HL-60 (cell line): Measurements from ENCODE around the gene PKDREJ.

Source experiments
- DNase-seq, 2 experiments: peaks; one replicate each; pipeline ENCODE4 v3.0.0-alpha.2; 2010 to 2020; ENCODE audit warnings: low read depth in 1 of 2, low spot score in 1 of 2
- H3K27ac ChIP-seq: fragments of 250-450 bp; sonication (Bioruptor Pico); replicated peaks from 2 replicates; pipeline ENCODE4 v1.5.1; 2020; ENCODE audit warnings: mild to moderate bottlenecking, moderate library complexity
- H3K27me3 ChIP-seq: fragments of 250-450 bp; sonication (Bioruptor Pico); 2 replicates; pipeline ENCODE4 v1.5.1; 2021; ENCODE audit warnings: mild to moderate bottlenecking, moderate library complexity; ENCODE audit not compliant: insufficient read depth, poor library complexity, severe bottlenecking
- H3K4me3 ChIP-seq: replicated peaks from 2 replicates; pipeline ENCODE4 v1.5.1; 2011; ENCODE audit warnings: mild to moderate bottlenecking, control low read depth, low read length; ENCODE audit not compliant: insufficient read depth
- GABPA ChIP-seq: IDR thresholded peaks from 2 replicates; pipeline ENCODE4 v1.6.1; 2012; ENCODE audit warnings: low read depth
- POLR2AphosphoS5 ChIP-seq: IDR thresholded peaks from 2 replicates; pipeline ENCODE4 v1.6.1; 2012; ENCODE audit warnings: low read depth
- SPI1 ChIP-seq: IDR thresholded peaks from 2 replicates; pipeline ENCODE4 v1.6.1; 2012; ENCODE audit warnings: low read depth, mild to moderate bottlenecking, borderline replicate concordance
- TF ChIP-seq, protein P1 (sequence below): IDR thresholded peaks from one replicate; pipeline ENCODE4 v1.5.1; 2011; ENCODE audit warnings: low read length, control low read depth, inconsistent platforms; ENCODE audit not compliant: insufficient read depth
- TF ChIP-seq, protein P2 (sequence below): IDR thresholded peaks from 2 replicates; pipeline ENCODE4 v1.6.1; 2012; ENCODE audit warnings: low read depth; ENCODE audit not compliant: insufficient replicate concordance

The PKDREJ gene

DNA sequence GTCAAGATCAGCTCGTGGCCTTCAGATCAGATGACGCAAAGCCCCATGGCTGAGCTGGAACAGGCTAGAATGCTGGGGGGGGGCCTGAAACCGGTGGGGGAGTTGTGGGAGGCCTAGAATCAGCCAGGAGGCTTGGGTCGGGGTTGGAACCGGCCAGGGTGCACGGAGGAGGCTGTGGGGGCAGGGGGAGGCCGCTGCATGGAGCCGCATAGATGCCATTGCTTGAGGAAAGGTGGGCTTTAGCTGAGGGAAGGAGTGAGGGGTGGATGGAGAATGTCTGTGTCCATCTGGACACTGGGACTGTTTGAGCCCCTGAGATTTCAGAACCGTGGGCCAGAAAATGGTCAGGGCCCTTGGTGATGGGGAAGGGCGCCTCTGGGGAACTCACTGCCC is 38.2 kb downstream of the PKDREJ start:
- H3K27me3 ChIP-seq, result no peaks in the 10 kb centered on the region
- no peak for DNase-seq
- no peak overlapping the region for H3K4me3 ChIP-seq
- TF ChIP-seq, protein P1, sequence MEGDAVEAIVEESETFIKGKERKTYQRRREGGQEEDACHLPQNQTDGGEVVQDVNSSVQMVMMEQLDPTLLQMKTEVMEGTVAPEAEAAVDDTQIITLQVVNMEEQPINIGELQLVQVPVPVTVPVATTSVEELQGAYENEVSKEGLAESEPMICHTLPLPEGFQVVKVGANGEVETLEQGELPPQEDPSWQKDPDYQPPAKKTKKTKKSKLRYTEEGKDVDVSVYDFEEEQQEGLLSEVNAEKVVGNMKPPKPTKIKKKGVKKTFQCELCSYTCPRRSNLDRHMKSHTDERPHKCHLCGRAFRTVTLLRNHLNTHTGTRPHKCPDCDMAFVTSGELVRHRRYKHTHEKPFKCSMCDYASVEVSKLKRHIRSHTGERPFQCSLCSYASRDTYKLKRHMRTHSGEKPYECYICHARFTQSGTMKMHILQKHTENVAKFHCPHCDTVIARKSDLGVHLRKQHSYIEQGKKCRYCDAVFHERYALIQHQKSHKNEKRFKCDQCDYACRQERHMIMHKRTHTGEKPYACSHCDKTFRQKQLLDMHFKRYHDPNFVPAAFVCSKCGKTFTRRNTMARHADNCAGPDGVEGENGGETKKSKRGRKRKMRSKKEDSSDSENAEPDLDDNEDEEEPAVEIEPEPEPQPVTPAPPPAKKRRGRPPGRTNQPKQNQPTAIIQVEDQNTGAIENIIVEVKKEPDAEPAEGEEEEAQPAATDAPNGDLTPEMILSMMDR, result no peak
- TF ChIP-seq GABPA (no peak), SPI1 (no peak), POLR2AphosphoS5 (no peak)
- TF ChIP-seq, protein P2, sequence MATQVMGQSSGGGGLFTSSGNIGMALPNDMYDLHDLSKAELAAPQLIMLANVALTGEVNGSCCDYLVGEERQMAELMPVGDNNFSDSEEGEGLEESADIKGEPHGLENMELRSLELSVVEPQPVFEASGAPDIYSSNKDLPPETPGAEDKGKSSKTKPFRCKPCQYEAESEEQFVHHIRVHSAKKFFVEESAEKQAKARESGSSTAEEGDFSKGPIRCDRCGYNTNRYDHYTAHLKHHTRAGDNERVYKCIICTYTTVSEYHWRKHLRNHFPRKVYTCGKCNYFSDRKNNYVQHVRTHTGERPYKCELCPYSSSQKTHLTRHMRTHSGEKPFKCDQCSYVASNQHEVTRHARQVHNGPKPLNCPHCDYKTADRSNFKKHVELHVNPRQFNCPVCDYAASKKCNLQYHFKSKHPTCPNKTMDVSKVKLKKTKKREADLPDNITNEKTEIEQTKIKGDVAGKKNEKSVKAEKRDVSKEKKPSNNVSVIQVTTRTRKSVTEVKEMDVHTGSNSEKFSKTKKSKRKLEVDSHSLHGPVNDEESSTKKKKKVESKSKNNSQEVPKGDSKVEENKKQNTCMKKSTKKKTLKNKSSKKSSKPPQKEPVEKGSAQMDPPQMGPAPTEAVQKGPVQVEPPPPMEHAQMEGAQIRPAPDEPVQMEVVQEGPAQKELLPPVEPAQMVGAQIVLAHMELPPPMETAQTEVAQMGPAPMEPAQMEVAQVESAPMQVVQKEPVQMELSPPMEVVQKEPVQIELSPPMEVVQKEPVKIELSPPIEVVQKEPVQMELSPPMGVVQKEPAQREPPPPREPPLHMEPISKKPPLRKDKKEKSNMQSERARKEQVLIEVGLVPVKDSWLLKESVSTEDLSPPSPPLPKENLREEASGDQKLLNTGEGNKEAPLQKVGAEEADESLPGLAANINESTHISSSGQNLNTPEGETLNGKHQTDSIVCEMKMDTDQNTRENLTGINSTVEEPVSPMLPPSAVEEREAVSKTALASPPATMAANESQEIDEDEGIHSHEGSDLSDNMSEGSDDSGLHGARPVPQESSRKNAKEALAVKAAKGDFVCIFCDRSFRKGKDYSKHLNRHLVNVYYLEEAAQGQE, result no peak
- no peak overlapping the region for H3K27ac ChIP-seq

DNA sequence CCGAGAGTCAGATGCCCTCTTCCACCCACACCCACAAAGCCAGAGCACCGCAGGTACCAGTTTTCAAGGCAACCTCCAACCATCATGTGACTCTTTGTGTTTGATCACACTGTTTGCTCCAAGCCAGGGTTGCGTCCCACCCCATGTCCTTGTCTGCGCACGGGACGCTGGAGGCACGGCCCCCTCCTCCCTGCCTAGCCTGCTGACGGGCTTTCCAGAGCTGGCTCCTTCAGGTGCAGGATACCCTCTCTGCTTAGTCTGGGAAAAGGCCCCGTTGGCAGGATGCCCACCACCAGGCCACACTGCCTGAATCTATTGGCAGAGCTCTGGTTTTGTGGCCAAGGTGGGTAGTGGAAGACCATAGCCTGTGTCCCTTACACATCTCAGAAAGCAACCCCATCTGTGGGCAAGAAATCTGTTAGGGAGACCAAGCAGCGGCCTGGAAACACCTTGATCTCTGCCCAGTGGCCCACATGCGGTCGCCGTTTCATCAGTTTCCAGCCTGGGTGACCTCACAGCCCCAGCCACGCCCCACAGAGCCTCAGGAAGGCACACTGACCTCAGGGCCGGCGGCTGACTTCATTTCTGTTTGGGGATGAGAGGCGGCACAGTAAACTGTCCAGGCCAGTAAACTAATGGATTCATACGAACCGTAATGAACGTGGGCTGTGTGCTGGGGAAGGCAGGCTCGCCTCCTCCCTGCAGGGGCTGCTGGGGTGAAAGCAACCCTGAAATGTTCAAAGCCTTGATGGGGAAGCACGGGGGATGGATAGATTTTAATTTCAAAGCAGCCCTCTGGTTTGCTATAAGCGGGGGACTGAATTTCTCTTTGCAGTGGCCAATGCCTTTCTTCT is 38.9 kb downstream of the PKDREJ start:
- TF ChIP-seq, protein P2, result no peak
- TF ChIP-seq, protein P1, result no peak
- TF ChIP-seq POLR2AphosphoS5 (no peak), SPI1 (no peak), GABPA (no peak)
- DNase-seq, result no peak
- Histone ChIP-seq H3K27ac (no peak overlapping the region), H3K27me3 (no peaks in the 10 kb centered on the region), H3K4me3 (no peak overlapping the region)

DNA sequence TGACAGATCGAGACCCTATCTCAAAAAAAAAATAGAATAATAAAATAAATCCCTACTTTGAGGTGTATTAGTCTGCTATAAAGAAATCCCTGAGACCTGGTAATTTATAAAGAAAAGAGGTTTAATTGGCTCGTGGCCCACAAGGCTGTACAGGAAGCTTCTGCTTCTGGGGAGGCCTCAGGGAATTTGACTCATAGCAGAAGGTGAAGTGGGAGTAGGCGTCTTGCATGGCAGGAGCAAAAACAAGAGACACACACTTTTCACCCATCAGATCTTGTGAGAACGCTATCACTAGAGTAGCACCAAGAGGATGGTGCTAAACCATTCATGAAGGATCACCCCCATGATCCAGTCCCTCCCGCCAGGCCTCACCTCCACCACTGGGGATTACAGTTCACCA is 42.2 kb downstream of the PKDREJ start:
- TF ChIP-seq, protein P1, result no peak
- TF ChIP-seq POLR2AphosphoS5, result no peak
- no peak for TF ChIP-seq SPI1
- TF ChIP-seq, protein P2, result no peak
- no peak for TF ChIP-seq GABPA
- no peak overlapping the region for H3K27ac ChIP-seq

More for the DNA sequence above, 42.2 kb downstream of the PKDREJ start:
- no peaks in the 10 kb centered on the region for H3K27me3 ChIP-seq
- H3K4me3 ChIP-seq, result no peak overlapping the region
- DNase-seq, result no peak
